ENCODE results near the gene FBXL19. TPM values are rescaled to one million over a fixed set of nuclear protein-coding genes. Genes with fewer than 3 reads are reported as not detected.

The FBXL19 gene
- total and polyA plus RNA-seq, 2 of the 8 experiments (the other 6 are each of a cell fraction or from before 2014, with no cell fraction given), result 47.2 to 72.2 TPM

DNA sequence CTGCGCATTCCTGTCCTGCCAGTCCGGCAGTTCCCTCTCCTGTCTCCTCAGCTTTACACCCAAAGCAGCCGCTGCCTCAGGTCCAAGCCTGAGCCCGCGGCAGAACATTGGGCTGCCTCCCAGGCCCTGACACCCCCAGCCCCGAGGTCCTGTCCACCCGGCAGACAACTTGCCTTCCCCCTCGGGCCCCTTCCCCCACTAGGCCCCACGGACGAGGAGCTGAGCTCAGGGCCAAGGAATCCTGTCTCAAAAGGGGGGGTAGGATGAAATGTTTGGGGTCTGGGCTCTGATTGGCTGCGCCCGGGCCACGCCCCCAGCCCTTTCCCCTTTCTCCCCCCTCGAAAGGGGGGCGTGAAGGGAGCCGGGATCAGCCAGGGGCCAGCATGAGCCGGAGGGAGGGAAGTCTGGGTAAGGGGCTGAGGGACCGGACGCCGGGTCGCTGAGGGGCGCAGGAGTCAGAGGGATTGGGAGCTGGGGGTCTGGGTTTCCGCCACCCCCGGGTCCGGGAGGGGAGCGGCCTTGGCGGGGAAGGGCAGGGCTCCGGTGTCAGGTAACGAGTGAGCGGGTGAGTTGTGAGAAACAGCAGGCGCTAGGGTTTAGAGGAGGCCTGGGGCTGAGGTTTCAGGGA is 27.0 kb upstream of the FBXL19 start, which contains the start of gene CTF1 (continued):
- TF ChIP-seq CHD7 (IDR thresholded peaks at IDR 0.05; ENCODE audit: insufficient replicate concordance, low read length), result no peak
- no peak for TF ChIP-seq SUZ12 (IDR thresholded peaks at IDR 0.05; ENCODE audit: low read length)
- no peak for TF ChIP-seq FOSL1 (IDR thresholded peaks at IDR 0.05; ENCODE audit: insufficient read depth, low read depth, low read length)
- 0 out of 2 replicates have a peak, but pooled peaks have one; percentile 37 for TF ChIP-seq SP4 (IDR thresholded peaks at IDR 0.05; ENCODE audit: low read length)
- TF ChIP-seq TAF1 (IDR thresholded peaks at IDR 0.05; ENCODE audit: low read depth, low read length), result peak; percentile 14; the same call in 1 of the 2 replicates
- no peak for TF ChIP-seq CTBP2 (IDR thresholded peaks at IDR 0.05; ENCODE audit: borderline replicate concordance, insufficient read depth, insufficient read length, low read length)
- TF ChIP-seq MAFK (IDR thresholded peaks at IDR 0.05; ENCODE audit: low read depth, low read length), result no peak
- no peak for TF ChIP-seq RBBP5 (IDR thresholded peaks at IDR 0.05; ENCODE audit: borderline replicate concordance, low read depth, low read length)
- 0 out of 2 replicates have a peak, but pooled peaks have one; percentile 33 for TF ChIP-seq TBP (IDR thresholded peaks at IDR 0.05; ENCODE audit: low read depth, low read length)
- TF ChIP-seq SP1 (IDR thresholded peaks at IDR 0.05; ENCODE audit: low read depth, low read length), result peak; percentile 37; the same call in 1 of the 2 replicates
- peak; percentile 72 for TF ChIP-seq KDM4A (IDR thresholded peaks at IDR 0.05; ENCODE audit: low read depth, low read length, severe bottlenecking)
